Stimulated activated CD4-positive, alpha-beta T cell treated with anti-CD3 and anti-CD28 coated beads, Interleukin-4, amount 100 ng/mL, for 24 hours (primary cell): ENCODE measurements around the gene PNPLA7.
"Not testable (repeated sequence)": the region's sequence is repeated elsewhere in the genome, so short reads cannot be mapped to it uniquely, and the experiment has no call there.

Experiments
- DNase-seq: peaks from one replicate; pipeline ENCODE4 v3.0.0-alpha.2; 2020

PNPLA7 gene

GRCh38 chr9:137550231-137550621, at the start of gene PNPLA7:
Gene PNPLA7, minus strand, starts transcription at chr9:137550402. Its CDS starts 205 bp downstream, at chr9:137550197.
- peak; percentile 49 for DNase-seq

- DNase-seq: no peak
Measured at GRCh38 chr9:137598943-137599342, 48.7 kb upstream of the PNPLA7 start.

GRCh38 chr9:137596577-137596976, 46.4 kb upstream of the PNPLA7 start:
- not testable (repeated sequence) for DNase-seq

- no peak for DNase-seq
Measured at GRCh38 chr9:137593176-137593575, 43.0 kb upstream of the PNPLA7 start.

GRCh38 chr9:137592767-137593166, 42.6 kb upstream of the PNPLA7 start:
- DNase-seq: no peak

- DNase-seq: peak; percentile 88
Measured at GRCh38 chr9:137590469-137591383, 40.5 kb upstream of the PNPLA7 start, which contains the start of gene ZMYND19. Gene ZMYND19, minus strand, starts transcription at chr9:137590512. Its CDS starts 249 bp downstream, at chr9:137590263.

- no peak for DNase-seq
Measured at GRCh38 chr9:137590123-137590468, 39.9 kb upstream of the PNPLA7 start.

- no peak for DNase-seq
Measured at GRCh38 chr9:137589441-137590122, 39.4 kb upstream of the PNPLA7 start.

GRCh38 chr9:137588891-137589290, 38.7 kb upstream of the PNPLA7 start:
- DNase-seq: no peak

GRCh38 chr9:137588311-137588710, 38.1 kb upstream of the PNPLA7 start:
- DNase-seq: no peak

GRCh38 chr9:137586854-137587253, 36.7 kb upstream of the PNPLA7 start:
- DNase-seq: no peak

GRCh38 chr9:137583957-137584356, 33.8 kb upstream of the PNPLA7 start:
- DNase-seq: no peak

- DNase-seq: no peak
Measured at GRCh38 chr9:137583347-137583746, 33.1 kb upstream of the PNPLA7 start.

GRCh38 chr9:137582286-137582860, 32.2 kb upstream of the PNPLA7 start:
- no peak for DNase-seq

- no peak for DNase-seq
Measured at GRCh38 chr9:137581361-137582285, 31.4 kb upstream of the PNPLA7 start.

GRCh38 chr9:137580954-137581322, 30.7 kb upstream of the PNPLA7 start:
- no peak for DNase-seq

GRCh38 chr9:137580209-137580953, 30.2 kb upstream of the PNPLA7 start:
- DNase-seq: no peak

- DNase-seq: no peak
Measured at GRCh38 chr9:137579259-137579604, 29.0 kb upstream of the PNPLA7 start.

- peak; percentile 97 for DNase-seq
Measured at GRCh38 chr9:137578518-137579258, 28.5 kb upstream of the PNPLA7 start, which contains the start of gene DPH7. Gene DPH7, minus strand, starts transcription at chr9:137578925. Its CDS starts 148 bp downstream, at chr9:137578777.

GRCh38 chr9:137575716-137576411, 25.7 kb upstream of the PNPLA7 start:
- no peak for DNase-seq

GRCh38 chr9:137575364-137575715, 25.1 kb upstream of the PNPLA7 start:
- no peak for DNase-seq
